Activated naive CD4-positive, alpha-beta T cell treated with anti-CD3 and anti-CD28 coated beads, Interleukin-2, amount 50 U/mL, for 72 hours (primary cell): Measurements from ENCODE around the gene ARHGAP36. TPM values are rescaled to one million over a fixed set of nuclear protein-coding genes. Genes with fewer than 3 reads are reported as not detected.

Experiments
- ATAC-seq, 2 donors: fragments of 150-1000 bp; cut with Tn5 transposase; 2 replicates each; pipeline ENCODE4 v1.10.0; 2021; ENCODE audit warnings: mild to moderate bottlenecking in 2 of 2, moderate library complexity in 2 of 2
- DNase-seq, 2 donors: peaks; one replicate each; pipeline ENCODE4 v3.0.0; 2021 to 2022; ENCODE audit warnings: low spot score in 2 of 2
- H3K27ac Mint-ChIP-seq, 2 donors: one replicate each; pipeline ENCODE4 v1.8.0; 2022; ENCODE audit warnings: mild to moderate bottlenecking in 2 of 2, mixed read lengths in 2 of 2
- H3K36me3 Mint-ChIP-seq, 2 donors: one replicate each; pipeline ENCODE4 v1.8.0; 2022; ENCODE audit warnings: mixed read lengths in 2 of 2
- H3K9me3 Mint-ChIP-seq, 2 donors: one replicate each; pipeline ENCODE4 v1.8.0; 2022; ENCODE audit warnings: mixed read lengths in 2 of 2
- total RNA-seq, 2 donors: library from RNA; stranded (reverse); gene quantifications; one replicate each; pipeline ENCODE4 v1.2.3, GENCODE V29; 2022

ARHGAP36 gene, protein sequence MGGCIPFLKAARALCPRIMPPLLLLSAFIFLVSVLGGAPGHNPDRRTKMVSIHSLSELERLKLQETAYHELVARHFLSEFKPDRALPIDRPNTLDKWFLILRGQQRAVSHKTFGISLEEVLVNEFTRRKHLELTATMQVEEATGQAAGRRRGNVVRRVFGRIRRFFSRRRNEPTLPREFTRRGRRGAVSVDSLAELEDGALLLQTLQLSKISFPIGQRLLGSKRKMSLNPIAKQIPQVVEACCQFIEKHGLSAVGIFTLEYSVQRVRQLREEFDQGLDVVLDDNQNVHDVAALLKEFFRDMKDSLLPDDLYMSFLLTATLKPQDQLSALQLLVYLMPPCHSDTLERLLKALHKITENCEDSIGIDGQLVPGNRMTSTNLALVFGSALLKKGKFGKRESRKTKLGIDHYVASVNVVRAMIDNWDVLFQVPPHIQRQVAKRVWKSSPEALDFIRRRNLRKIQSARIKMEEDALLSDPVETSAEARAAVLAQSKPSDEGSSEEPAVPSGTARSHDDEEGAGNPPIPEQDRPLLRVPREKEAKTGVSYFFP
- total RNA-seq: not detected

DNA sequence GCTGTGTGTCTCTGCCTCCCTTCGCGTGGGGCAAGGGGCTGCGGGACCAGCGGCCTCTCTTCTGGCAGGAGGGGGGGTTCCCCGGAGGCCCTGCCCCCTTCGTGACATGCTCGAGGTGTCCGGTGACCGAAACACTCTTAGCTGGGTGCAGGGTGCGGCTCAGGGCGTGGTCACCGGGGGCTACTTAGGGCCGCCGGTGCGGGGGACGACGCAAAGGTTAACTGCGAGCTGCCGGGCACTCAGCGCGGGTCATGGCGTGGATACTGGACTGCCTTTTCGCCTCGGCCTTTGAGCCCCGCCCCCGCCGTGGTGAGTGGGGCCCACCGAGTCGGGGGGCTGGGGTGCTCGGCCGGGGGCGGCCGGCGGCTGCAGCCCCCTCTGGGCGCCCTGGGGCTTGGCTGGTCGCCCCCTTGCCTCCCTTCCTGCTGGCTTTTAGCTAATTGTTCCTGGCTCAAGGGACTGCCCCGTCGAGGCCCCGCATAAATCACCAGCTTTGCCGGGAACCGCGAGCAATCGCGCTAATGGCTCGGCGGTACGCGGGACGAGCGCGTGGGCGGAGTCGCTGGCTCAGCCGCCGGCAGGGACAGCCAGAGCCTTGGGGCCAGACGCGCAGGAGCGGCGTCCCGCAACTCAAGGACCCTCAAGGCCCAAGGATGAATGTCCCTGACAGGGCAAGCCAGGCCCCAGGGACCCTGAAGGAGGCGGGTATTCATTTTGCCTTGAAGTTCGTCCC is at the start of gene ARHGAP36:
TSS of gene ARHGAP36 (plus strand) at position 211 of the 733 bp plus-strand sequence. CDS start 23,320 bp downstream, outside the sequence.
- no peak for ATAC-seq
- no peak for DNase-seq
- Mint-ChIP-seq H3K36me3 (no peaks in the 10 kb centered on the region), H3K9me3 (no peaks in the 10 kb centered on the region), H3K27ac (no peak within 1 kb of the TSS)

DNA sequence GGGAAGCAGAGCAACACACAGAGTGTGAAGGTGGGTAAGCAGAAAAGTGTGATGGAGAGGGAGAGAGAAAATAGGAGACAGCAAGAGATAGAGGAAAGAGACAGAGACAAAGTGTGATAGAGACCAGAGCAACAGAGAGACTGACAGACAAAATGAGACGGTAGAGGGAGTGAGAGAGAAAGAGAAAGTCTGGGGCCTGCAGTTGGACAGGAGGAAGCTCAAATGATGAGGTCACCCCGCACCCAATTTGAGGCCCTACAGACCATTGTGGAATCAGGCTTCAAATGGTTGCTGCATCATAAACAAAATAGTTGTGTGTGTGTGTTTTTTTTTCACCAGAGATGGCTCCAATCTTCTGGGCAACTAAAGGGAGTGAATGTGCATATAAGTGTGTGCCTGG is 48.0 kb upstream of the ARHGAP36 start:
- H3K9me3 Mint-ChIP-seq: no peaks in the 10 kb centered on the region
- no peaks in the 10 kb centered on the region for H3K36me3 Mint-ChIP-seq
- H3K27ac Mint-ChIP-seq: no peak overlapping the region
- DNase-seq (no peak), ATAC-seq (no peak)

DNA sequence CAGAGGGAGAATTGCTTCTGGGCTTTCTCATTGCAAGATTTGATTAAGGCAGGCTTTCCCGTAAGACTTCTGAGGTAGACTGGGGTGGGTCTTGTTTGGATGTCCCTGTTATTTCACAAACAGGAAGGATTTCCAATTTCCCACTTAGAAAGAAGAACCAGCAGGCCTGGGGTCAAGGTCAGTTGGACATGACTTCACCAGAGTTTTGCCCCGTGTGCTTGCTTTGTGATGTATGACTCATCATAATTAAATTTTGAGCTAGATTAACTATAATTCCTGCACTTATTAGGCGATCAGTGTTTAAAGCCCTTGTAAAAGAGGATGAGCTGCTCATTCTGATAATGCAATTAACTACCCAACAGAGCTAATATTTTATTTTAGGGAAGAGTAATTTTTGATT is 32.8 kb upstream of the ARHGAP36 start:
- Mint-ChIP-seq H3K36me3 (peaks cover 0 to 5% of the 10 kb centered on the region in 2 donors), H3K27ac (no peak overlapping the region), H3K9me3 (peaks cover 5 to 13% of the 10 kb centered on the region in 2 donors)
- no peak for ATAC-seq
- no peak for DNase-seq

DNA sequence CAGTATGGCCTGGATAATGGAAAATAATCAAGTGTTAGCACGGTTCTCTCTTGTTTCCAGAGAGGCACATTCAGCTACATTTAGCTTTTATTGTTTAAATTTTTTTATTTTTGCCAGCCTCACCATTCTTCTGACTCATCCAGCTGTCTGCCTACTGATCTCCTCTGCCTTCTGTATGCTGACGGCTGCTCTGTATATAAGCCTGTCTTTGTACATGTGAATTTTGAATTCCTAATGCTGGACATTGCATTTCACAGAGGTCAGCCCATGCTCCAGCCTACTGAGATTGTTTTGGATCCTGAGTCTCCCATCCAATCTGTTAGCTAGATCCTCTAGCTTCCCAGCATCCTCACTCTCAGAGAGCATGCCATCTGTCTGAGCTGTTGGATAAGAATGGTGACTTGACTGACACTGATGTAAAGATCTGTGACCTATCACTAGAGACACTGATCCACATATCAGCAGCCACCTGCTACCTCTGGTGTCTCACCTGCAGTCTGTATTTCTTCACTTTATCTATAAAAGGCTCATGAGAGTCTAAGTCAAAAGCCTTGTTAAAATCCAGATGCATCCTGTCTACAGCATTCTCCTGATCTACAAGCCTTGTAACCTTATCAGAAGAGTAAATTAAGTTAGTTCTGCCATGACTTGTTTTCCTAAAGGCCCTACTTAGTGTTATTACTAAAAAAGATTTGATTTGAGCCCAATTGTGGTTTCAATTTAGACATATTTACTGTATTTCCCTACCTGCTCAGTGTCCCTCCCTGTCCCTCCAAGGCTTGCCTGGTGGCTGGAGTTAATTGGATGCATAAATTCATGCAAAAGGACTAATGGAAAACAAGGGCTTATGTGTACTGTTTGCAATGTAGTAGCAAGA is 25.6 kb upstream of the ARHGAP36 start:
- Mint-ChIP-seq H3K27ac (peak overlapping the region in 1 of 2 donors; percentile 46), H3K9me3 (no peaks in the 10 kb centered on the region), H3K36me3 (no peaks in the 10 kb centered on the region)
- ATAC-seq: no peak
- DNase-seq: no peak

DNA sequence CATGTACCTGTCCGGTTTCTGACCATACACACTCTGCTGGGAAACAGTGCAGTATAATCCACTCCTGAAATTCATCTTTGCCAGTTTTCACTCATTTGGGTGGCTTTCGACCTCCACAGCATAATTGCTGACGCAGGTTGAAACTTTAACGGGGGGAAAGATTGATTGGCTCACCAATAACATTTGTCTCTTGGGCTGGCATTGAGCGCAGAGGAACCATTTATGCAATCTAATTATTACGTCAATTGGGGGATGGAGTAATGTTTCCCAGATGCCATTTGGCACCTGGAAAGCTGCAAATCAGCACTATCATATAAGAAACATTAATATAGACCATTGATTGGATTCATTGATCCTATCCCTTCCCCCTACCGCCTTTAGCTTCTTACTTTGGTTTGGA is 24.1 kb upstream of the ARHGAP36 start:
- Mint-ChIP-seq H3K36me3 (no peaks in the 10 kb centered on the region), H3K27ac (no peak overlapping the region), H3K9me3 (no peaks in the 10 kb centered on the region)
- DNase-seq (no peak), ATAC-seq (no peak)

DNA sequence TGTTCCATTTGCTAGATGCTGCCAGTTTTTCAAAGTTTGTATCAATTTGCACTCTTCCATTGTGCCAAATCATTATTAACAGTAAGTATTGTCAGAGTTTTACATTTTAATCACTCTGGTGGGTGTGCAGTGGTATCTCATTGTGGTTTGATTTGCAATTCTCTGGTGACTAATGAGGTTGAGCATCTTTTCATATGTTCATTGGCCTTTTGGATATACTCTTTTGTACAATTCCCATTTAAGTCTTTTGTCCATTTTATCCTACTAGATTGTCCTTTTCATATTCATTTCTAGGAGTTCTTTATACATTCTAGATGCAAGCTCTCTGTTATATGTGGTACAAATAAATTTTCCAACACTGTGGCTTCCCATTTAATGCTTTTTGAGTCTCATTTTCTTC is 17.4 kb upstream of the ARHGAP36 start:
- no peak for ATAC-seq
- H3K9me3 Mint-ChIP-seq: no peaks in the 10 kb centered on the region
- H3K27ac Mint-ChIP-seq: no peak overlapping the region
- H3K36me3 Mint-ChIP-seq: no peaks in the 10 kb centered on the region
- DNase-seq: no peak

DNA sequence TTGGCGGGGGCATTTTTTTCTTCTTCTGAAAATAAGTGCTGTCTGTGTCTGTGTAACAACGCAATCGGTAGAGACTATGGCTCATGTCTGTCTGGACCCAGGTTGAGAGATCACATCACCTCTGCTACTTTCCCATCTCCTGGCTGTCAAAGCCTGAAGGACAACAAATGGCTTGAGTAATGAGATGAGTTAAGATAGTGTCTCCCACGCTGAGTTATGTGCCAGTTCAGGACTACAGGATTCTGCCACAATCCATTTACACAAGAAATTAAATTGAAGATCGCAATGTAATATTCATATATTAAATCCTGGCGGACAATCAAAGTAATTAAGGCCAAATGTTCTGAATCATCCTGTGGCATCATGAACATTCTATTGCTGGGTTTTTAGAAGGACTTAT is 16.5 kb upstream of the ARHGAP36 start:
- H3K36me3 Mint-ChIP-seq: no peaks in the 10 kb centered on the region
- DNase-seq: no peak
- no peak overlapping the region for H3K27ac Mint-ChIP-seq
- ATAC-seq: no peak
- no peaks in the 10 kb centered on the region for H3K9me3 Mint-ChIP-seq

DNA sequence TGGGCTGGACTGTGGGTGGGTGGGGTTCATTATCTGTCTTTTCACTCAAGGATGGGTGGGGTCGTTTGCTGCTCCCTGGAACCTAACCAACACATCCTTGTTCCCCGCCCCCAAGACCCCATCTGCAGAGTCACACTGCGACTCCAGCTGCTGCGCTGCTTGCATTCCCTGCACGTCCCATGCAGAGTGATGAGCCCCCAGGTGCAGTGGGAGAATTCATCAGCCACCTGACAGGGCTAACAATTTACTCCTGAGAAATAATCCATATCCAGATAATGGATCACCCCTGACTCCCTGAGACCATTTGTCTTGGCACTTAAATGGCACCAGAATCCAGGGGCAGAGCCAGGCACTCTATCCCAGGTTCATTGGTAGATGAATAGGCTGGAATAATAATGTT is 12.4 kb upstream of the ARHGAP36 start:
- no peak for ATAC-seq
- Mint-ChIP-seq H3K27ac (no peak overlapping the region), H3K9me3 (no peaks in the 10 kb centered on the region), H3K36me3 (no peaks in the 10 kb centered on the region)
- DNase-seq: no peak

DNA sequence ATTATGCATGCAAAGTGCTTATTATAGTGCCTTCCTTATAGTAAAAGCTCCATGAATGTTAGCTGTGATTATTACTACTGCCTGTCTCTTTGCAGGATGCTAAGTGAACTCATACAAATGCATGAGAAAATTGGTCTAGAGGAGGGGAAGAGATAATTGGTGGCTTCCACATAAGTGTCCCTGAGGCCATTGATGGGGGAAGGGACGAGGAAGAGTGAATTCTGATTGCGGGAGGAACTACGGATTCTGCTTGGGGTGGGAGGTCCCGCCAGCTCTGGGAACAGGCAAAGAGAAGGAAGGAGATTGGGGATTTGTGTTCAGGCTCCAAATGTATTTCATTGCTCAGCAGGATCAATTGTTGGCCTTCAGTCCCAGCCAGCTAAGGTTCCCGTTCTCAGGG is 11.6 kb upstream of the ARHGAP36 start:
- H3K9me3 Mint-ChIP-seq: no peaks in the 10 kb centered on the region
- no peak for ATAC-seq
- no peaks in the 10 kb centered on the region for H3K36me3 Mint-ChIP-seq
- DNase-seq: no peak
- no peak overlapping the region for H3K27ac Mint-ChIP-seq

DNA sequence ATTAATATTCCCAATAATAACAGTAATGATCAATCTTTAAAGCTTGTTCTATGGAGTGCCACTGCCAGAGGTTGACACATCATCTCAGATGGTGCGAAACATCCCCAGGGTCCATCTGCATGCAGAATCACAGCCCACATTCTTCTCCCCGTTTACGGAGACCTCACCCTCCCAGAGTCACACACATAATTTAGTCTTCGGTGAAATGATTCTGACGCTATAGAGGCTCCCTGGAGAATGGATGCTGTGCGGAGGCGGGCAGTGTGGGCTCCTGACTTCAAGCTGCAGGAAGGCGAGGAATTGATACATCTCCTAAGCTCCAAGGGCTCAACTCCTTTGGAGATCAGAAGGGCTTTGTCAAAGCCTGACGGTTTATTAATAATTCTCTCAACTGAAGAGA is 11.0 kb upstream of the ARHGAP36 start:
- no peak overlapping the region for H3K27ac Mint-ChIP-seq
- DNase-seq: no peak
- H3K9me3 Mint-ChIP-seq: no peaks in the 10 kb centered on the region
- no peaks in the 10 kb centered on the region for H3K36me3 Mint-ChIP-seq
- ATAC-seq: no peak

DNA sequence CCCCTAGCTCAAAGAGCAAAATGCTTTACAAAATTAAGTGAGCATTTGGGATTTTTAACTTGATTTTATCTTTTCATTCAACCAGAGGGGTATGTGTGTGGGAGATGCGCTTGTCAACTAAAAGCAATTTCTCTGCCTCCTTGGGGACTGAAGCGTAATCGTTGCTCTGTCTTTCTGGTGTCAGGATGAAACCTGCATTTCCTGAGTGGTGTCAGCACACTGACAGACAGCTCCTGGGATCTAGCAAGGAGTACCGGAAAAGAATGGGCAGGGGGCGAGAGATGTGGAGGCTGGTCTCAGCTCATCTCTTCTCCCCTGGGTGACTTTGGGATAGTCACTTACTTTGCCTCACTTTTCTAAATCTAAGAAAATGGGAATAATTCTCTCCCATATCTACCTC is 5.1 kb upstream of the ARHGAP36 start:
- ATAC-seq (no peak), DNase-seq (no peak)
- Mint-ChIP-seq H3K36me3 (no peaks in the 10 kb centered on the region), H3K27ac (no peak overlapping the region), H3K9me3 (no peaks in the 10 kb centered on the region)

DNA sequence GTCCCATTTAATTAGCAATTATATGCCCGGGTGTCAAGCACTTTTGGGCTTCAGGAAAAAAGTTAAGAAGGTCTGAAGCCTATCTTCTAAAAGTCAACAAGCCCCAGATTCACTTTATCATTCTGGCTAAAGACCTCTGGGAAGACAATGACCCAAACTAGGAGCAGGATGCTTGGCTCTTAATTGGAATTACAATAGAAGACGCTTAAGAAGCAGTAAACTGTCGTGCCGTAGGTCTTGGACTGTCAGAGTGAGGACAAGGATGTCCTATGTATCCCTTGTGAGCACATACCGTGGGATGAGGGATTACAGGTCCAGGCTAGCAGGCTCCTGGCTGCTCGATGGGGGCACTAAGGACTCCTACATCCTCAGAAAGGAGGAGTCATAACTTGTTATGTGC is 3.2 kb upstream of the ARHGAP36 start:
- Mint-ChIP-seq H3K27ac (no peak overlapping the region), H3K36me3 (no peaks in the 10 kb centered on the region), H3K9me3 (no peaks in the 10 kb centered on the region)
- ATAC-seq: no peak
- DNase-seq: no peak

DNA sequence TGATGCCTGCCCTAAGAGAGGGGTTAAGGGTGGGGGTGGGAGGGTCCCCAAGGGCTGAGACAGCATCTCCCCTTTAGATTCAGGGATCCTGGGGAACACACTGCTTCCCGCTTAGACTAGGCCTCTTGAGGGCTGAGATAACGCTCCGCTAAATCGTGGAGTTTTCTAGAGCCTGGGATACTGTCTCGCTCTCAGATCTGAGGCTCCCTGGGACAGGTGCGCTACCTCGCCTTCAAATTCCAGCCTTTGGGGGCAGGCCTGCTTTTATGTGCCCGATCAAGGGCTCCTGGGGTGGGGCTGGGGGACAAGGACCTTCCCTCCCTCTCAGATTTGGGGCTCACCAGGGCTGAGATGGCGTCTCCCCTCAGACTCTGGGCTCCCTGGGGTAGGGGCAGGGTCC is 440 bp upstream of the ARHGAP36 start:
- ATAC-seq: no peak
- Mint-ChIP-seq H3K36me3 (no peaks in the 10 kb centered on the region), H3K27ac (no peak overlapping the region), H3K9me3 (no peaks in the 10 kb centered on the region)
- no peak for DNase-seq

DNA sequence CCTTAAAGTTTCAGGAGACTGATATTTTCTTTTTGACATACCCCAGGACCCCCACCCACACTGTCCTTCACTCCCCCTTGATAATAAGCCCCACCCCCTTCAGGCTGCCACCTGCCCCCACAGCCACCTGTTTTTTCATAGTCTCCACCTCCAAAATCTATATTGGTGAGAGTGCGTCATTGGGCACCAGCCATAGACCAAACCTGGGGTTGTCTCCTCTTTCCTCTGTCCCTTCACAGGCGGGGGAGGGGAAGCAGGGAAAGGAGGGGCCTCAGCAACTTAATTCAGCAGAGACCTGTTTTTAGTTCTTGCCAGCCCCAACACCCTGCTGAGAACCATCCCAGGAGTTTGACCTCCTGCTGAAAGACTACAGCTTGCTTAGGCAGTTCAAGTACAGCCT is 1.1 kb downstream of the ARHGAP36 start:
- ATAC-seq: no peak
- Mint-ChIP-seq H3K36me3 (no peaks in the 10 kb centered on the region), H3K9me3 (no peaks in the 10 kb centered on the region), H3K27ac (no peak overlapping the region)
- no peak for DNase-seq

DNA sequence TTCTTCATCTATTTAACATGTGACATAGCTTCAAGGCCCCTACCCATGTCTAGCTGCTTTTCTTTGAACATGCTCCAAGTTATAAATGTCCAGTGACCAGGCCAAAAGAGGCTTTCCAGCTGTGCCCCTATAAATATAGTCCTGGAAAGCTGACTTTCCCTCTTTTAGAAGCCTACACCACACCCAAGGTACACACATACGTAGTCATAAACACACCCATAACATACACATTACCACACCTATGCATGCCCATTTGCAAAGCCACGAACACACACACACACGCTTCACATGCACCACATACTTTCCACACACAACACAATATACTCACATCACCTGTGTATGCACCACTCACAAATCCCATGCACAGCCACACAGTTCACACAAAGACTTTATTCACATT is 2.0 kb downstream of the ARHGAP36 start:
- H3K36me3 Mint-ChIP-seq: no peaks in the 10 kb centered on the region
- DNase-seq: no peak
- H3K9me3 Mint-ChIP-seq: no peaks in the 10 kb centered on the region
- ATAC-seq: no peak
- H3K27ac Mint-ChIP-seq: no peak overlapping the region

DNA sequence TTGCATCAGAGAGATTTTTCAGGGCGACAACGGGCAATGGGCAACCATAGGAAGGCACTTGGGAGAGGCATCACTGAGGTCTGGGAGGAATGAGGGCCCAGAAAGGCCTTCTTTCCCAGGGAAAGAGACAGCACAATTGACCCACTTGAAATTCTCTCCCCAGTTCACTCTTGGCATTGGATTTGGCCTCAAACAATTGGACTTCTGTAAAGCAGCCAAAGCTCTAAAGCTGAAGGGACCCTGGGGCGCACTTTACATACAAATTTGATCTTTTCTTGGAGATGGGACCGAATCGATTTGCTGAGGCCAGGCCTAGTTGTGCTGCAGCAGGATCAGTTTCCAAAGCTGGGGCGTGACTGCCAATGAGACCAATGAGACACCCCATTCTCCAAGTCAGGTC is 3.2 kb downstream of the ARHGAP36 start:
- H3K36me3 Mint-ChIP-seq: no peaks in the 10 kb centered on the region
- H3K27ac Mint-ChIP-seq: no peak overlapping the region
- no peak for DNase-seq

DNA sequence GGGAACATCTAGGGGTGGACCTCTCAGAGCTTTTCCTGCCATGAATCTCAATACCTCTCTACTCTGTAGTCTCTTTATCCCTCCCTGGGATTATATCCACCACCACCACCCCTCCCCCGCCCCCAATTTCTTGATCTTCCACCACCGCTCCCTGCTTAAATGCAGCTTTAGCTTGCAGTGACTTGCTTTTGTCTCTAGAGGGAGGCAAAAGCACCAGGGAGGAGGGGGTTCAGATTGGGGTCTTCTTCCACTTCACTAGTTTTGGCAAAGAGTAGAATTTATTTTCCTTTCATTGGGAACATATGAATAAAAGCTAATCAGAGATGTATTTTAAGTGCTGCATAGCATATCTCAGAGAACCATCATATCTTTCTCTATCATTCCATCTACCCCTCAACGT is 5.5 kb downstream of the ARHGAP36 start:
- no peaks in the 10 kb centered on the region for H3K9me3 Mint-ChIP-seq
- no peak for ATAC-seq
- no peak for DNase-seq
- H3K36me3 Mint-ChIP-seq: no peaks in the 10 kb centered on the region
- H3K27ac Mint-ChIP-seq: no peak overlapping the region

More for the DNA sequence above, 3.2 kb downstream of the ARHGAP36 start:
- no peak for ATAC-seq
- H3K9me3 Mint-ChIP-seq: no peaks in the 10 kb centered on the region
